Measurements from ENCODE around the gene SERPINA5.

DNA sequence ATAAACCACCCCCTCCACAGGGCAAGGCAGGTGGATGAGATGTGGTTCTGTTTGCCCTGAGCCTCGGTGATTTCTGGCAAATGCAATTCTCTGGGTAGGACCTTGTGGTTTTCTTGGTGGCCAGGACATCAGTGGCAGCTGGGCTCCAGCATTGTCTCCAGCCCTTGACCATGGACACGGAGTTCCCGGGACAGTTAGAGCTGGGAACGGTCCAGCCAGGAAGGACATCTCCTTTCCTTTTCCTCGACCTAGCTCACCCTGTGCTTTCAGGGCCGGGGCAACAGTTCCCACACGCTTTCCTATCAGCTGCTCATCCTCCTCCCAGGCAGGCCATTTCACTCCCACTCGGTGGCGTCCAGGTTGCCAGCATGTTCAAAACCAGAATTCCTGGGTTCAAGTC lies 10.8 kb upstream of the SERPINA5 start:
- TF ChIP-seq, protein P1, sequence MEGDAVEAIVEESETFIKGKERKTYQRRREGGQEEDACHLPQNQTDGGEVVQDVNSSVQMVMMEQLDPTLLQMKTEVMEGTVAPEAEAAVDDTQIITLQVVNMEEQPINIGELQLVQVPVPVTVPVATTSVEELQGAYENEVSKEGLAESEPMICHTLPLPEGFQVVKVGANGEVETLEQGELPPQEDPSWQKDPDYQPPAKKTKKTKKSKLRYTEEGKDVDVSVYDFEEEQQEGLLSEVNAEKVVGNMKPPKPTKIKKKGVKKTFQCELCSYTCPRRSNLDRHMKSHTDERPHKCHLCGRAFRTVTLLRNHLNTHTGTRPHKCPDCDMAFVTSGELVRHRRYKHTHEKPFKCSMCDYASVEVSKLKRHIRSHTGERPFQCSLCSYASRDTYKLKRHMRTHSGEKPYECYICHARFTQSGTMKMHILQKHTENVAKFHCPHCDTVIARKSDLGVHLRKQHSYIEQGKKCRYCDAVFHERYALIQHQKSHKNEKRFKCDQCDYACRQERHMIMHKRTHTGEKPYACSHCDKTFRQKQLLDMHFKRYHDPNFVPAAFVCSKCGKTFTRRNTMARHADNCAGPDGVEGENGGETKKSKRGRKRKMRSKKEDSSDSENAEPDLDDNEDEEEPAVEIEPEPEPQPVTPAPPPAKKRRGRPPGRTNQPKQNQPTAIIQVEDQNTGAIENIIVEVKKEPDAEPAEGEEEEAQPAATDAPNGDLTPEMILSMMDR (IDR thresholded peaks at IDR 0.05), result no peak
- TF ChIP-seq POLR2A (IDR thresholded peaks at IDR 0.05), result no peak

Measured in lower leg skin (tissue), 3 donors.